ENCODE measurements around the gene FAM151A.

GRCh38 chr1:54604051-54604450 is 19.3 kb downstream of the FAM151A start:
- TF ChIP-seq NR2C2 (CRISPR knock-in tag; IDR thresholded peaks at IDR 0.05; ENCODE audit: borderline replicate concordance) (no peak), RFX5 (IDR thresholded peaks at IDR 0.05; ENCODE audit: low read depth, low read length) (no peak), MTA1 (CRISPR knock-in tag; IDR thresholded peaks at IDR 0.05; ENCODE audit: borderline replicate concordance) (no peak), CBFB (CRISPR knock-in tag; IDR thresholded peaks at IDR 0.05) (no peak), TIGD3 (CRISPR knock-in tag; IDR thresholded peaks at IDR 0.05; ENCODE audit: borderline replicate concordance) (no peak), TOPORS (CRISPR knock-in tag; IDR thresholded peaks at IDR 0.05) (no peak), BCL3 (CRISPR knock-in tag; IDR thresholded peaks at IDR 0.05) (no peak), PPARG (CRISPR knock-in tag; conservative IDR thresholded peaks at IDR 0.05) (no peak), EZH2 (conservative IDR thresholded peaks at IDR 0.05; ENCODE audit: low read depth, low read length) (no peak), REST (IDR thresholded peaks at IDR 0.05; ENCODE audit: borderline replicate concordance in 1 of 2, low read depth in 1 of 2, low read length in 2 of 2) (no peak), NFYB (CRISPR knock-in tag; IDR thresholded peaks at IDR 0.05) (no peak), ZBTB8A (CRISPR knock-in tag; IDR thresholded peaks at IDR 0.05; ENCODE audit: borderline replicate concordance, low read depth) (no peak)

All from HepG2 (cell line).